ENCODE measurements around the gene GNAT2.

DNA sequence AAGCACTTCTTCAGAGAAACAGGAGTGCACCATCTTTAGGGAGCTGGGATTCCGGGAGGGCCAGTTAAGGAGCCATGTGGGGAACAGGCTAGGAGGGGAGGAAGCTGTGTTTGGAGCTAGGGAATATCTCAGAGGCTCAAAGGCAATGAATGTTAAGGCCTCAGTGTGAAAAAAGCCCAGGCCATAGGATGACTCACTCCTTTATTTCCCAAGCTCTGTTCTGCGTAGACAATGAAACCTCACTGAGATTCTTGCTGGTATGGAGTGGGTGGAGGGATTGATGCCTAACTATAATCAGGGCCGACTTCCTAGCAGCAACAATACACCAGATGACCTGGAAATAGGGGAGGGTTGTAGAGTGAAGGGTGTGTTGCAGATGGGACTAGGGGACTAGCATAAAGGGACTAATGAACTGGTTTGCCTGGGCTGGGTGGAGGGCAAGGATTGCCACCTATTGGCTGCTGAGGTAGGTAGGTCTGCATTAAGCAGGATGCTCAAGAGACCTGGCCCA is 2.1 kb downstream of the GNAT2 start:
- TF ChIP-seq CTCF (IDR thresholded peaks at IDR 0.05) (no peak), ZNF263 (CRISPR knock-in tag; IDR thresholded peaks at IDR 0.05; ENCODE audit: low read depth) (no peak), NR3C1 (CRISPR knock-in tag; conservative IDR thresholded peaks at IDR 0.05; ENCODE audit: low read depth) (no peak)

Measured in WTC11 (cell line).